Stomach (tissue), 4 donors: ENCODE data around the gene ARL15.

Experiments used
- CTCF ChIP-seq, 7 experiments: fragments of 450-650 bp in 4 of 7; fragments of 200-600 bp in 3 of 7; sonication (generic) in 3 of 7; IDR thresholded peaks; one replicate each; pipeline ENCODE4 v1.5.1; 2016 to 2019; ENCODE audit warnings: antibody characterized with exemption in 7 of 7, control low read depth in 2 of 7, mild to moderate bottlenecking in 1 of 7
- EP300 ChIP-seq: sonication (generic); formaldehyde crosslinking; IDR thresholded peaks from one replicate; pipeline ENCODE4 v1.6.1; 2017; ENCODE audit warnings: antibody characterized with exemption
- POLR2A ChIP-seq, 4 donors: fragments of 450-650 bp; IDR thresholded peaks; one replicate each; pipeline ENCODE4 v1.6.1; 2016; ENCODE audit warnings: antibody characterized with exemption in 4 of 4, control low read depth in 2 of 4, mild to moderate bottlenecking in 1 of 4, moderate library complexity in 1 of 4
- POLR2AphosphoS5 ChIP-seq, 3 donors: sonication (generic); formaldehyde crosslinking; IDR thresholded peaks; one replicate each; pipeline ENCODE4 v1.6.1; 2016; ENCODE audit warnings: antibody characterized with exemption in 3 of 3

- no peak for TF ChIP-seq CTCF (IDR thresholded peaks at IDR 0.05)
- no peak for TF ChIP-seq POLR2A (IDR thresholded peaks at IDR 0.05)
- TF ChIP-seq POLR2AphosphoS5 (IDR thresholded peaks at IDR 0.05), result no peak
- no peak for TF ChIP-seq EP300
Observed at GRCh38 chr5:54024466-54024865, 285.9 kb downstream of the ARL15 start.
